HuH-7.5 (cell line): ENCODE measurements around the gene BABAM2.
"Not testable (repeated sequence)": the region's sequence is repeated elsewhere in the genome, so short reads cannot be mapped to it uniquely, and the experiment has no call there.

ENCODE experiments used
- DNase-seq: peaks from one replicate; pipeline ENCODE4 v3.0.0; 2011; ENCODE audit warnings: low spot score

BABAM2 gene

DNA sequence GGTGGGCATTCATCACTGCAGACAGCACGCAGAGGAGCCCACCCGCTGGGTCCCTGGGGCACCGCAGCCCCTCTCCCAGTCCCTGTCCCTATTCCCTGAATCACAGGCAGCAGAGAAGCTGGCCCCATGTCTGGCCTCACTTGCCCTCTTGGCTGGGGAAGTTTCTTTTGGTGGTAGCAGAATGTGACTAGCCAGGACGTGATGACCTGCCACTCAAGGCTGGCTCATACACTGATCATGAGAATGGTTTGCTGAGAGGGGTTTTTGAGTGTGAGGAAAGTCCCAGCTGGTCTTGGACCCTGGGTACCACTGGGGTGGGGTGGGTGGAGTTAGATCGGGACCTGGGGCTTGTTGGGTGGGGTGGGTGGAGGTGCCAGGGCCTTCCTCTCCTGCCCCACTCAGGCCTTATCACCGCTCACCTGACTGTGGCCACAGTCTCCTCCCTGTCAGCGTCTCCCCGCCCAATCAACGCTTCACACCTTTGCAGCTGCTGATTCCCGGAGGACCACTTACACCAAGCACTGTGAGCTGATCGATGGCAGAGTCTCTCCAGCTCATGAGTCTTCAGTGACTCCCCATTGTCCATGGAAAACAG lies 473.3 kb downstream of the BABAM2 start:
- no peak for DNase-seq

DNA sequence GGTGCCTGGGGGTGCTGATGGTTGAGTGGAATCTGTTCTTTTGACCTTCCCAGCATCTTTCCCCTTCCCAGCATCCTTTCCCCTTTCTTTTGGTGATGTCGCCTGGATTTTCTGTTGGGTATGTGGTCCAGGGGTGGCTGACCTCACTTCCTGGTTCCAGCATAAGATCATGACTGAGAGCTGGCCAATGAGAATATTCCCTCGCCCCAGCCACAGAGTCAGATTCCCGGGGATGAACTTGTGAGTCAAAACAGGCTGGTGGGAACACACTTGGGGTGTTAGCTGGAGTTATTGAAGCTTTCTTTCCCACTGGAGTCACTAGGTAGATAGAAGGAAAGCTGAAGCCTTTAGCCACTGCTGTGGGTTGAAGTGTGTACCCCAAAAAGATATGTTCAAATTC lies 474.1 kb downstream of the BABAM2 start:
- no peak for DNase-seq

DNA sequence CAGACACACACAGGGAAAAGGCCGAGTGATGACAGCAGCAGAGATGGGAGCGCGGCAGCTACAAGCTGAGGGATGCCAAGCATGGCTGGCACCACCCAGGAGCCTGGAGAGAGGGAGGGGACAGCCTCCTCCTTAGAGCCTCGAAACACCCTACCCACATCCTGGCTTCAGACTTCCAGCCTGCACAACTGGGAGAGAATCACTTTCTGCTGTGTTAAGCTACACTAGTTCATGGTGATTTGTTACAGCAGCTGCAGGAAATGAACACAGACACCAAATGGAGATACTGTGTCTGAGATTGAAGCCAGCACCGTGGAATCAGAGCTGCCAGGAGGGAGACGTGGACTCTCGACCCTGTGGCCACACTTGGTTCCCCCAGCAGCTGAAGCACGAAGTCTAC lies 474.6 kb downstream of the BABAM2 start:
- no peak for DNase-seq

DNA sequence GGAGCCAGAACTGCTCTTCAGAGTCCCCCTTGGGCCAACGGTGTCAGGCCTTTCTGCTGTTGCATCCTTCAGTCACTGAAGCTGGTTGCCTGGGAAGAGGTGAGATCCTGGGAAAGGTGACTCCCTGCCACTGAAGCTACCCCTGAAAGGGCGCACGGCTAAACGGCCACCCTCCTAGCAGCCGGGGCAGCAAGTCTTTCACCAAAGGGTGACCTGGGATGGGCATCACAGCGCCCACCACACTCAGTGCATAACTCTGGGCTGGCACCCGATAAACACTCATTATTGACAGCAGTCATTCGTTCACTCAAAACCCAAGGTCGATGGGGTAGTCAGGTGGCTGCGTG lies 475.6 kb downstream of the BABAM2 start:
- no peak for DNase-seq

DNA sequence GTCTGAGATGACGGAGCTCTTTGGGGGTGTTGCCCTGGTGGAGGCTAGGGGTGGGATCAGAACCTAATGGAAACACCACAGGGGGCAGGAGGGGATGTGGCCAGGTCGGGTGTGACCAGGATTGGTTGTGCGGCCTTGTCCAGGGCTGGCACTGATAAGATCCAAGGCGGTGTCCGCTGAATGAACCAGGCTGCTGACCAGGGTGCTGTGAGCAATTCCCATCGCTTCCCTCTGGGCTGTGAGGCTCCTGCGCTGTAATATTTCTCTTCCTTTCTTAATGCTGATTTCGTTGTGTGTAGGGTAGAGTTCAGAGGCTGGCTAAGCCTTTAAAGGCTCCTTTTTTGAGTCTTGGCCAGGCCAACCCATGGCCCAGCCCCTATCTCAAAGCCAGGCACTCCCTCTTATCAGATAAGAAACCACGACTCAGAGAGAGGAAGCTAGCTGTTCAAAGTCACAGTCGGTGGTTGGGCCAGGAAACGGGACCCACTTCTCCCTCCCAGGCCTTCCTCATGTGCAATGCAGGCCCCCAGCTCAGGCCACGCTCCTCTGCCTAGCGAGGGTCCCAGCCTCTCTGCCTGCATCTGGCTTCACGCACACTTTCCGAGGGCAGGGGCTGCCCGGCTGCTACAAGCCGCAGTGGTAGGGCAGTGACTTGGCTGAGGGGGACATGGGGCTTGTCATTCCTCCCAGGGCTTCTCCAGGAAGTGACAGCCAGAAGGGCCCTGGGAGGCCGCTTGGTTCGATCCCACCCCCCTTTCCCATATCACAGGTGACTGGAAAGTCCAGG lies 476.2 kb downstream of the BABAM2 start:
- no peak for DNase-seq

DNA sequence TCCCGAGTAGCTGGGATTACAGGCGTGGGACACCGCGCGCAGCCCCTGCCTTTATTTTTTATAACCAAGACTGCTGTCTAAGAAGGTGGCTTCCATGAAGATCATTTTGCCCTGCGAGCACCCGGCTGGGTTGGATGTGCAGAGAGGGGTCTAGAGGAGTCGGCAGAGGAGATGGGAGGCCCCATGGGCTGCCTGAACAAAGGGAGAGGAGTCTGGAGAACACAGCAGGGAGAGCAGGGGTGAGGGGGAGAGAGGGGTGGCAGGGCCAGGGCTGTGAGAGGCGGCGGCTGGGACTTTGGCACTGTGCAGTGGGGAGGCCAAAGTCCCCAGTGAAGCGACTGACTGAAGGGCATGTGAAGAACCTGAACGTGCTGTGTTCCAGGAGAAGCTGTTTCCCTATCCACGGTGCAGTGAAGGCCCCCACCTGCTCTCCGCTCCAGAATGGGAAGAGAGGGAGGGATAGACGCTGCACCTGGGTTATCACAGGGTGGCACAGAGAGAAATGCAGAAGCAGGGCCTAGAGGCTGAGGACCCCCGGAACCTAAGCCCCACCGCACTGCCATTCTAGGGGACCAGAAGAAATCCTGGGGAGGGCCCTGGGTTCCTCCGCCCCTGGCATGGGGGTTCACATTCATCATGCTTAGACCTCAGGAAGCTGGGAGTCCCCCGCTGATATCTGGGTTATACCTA lies 477.3 kb downstream of the BABAM2 start:
- no peak for DNase-seq

DNA sequence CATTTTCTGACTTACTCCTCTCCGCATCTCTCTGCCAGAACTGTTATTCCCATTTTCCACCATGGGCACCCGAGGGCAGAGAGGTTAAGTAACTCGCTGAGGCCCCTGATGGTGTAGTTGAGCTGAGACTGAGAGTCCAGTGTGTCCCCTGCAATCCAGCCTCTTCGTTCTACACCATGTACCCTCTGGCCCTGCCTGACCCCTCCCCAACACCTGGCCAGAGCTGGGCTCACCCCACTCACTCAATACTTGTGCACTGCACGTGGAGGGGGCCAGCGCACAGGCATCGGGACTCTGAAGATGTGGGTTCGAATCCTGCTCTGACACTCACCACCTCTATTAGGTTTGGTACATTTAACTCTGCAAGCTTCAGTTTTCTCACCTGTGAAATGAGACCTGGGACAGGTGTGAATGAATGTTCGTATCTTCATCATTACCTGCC lies 477.8 kb downstream of the BABAM2 start:
- no peak for DNase-seq

DNA sequence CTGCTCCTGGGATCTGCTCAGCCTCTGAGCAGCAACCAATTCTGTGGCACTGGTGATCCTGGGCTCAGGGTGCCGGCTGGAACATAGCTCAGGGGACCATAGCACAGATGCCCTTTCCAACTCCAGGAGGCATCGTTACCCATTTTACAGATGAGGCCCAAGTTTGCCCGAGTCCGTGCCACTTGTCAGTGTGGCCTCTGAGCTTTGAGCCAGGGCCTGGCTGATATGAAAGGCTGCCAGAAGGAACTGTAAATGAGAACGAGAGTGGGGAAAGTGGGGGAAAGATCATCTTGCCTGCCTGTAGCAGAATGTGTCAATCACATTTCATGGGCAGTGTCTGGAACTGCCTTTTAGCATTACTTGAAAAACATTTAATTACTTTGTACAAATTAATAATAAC lies 478.8 kb downstream of the BABAM2 start:
- no peak for DNase-seq

DNA sequence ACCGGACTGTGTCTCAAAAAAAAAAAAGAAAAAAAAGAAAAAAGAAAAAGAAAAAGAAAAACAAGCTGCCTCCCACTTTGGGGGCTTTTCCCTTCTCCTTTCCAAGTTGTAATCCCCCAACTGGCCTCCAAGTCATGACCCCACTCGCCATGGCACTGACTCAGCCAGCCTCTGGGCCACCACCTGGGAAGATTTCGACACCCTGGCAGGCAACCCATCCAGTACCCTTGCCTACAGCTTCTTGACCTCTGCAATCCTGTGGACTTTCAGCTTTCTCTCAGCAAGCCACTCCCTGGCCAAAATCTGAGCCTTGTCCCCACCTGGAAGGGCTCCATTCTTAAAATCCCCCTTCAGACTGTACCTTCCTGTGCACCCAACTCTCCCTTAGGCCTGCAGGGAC lies 479.8 kb downstream of the BABAM2 start:
- no peak for DNase-seq

DNA sequence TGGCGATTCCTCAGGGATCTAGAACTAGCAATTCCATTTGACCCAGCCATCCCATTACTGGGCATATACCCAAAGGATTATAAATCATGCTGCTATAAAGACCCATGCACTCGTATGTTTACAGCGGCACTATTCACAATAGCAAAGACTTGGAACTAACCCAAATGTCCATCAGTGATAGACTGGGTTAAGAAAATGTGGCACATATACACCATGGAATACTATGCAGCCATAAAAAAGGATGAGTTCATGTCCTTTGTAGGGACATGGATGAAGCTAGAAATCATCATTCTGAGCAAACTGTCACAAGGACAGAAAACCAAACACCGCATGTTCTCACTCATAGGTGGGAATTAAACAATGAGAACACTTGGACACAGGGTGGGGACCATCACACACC lies 481.2 kb downstream of the BABAM2 start:
- not testable (repeated sequence) for DNase-seq

DNA sequence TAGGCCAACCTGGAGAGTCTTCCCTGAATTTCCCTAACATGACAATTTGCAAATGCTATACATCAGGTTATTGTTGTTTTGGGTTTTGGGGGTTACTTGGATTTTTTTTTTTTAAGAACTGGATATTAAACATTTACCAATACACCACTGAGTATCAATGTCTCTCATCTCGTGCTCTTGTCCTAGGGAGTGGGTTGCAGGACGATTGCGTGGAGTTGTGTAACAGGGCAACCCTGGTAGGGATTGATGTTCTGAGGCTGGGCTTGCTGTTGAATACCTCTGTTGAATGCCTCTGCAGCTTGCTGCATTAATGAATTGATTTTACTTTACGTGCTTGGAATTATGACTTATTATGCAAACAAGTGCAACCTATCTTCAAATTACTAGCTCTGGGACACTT lies 483.3 kb downstream of the BABAM2 start:
- no peak for DNase-seq

DNA sequence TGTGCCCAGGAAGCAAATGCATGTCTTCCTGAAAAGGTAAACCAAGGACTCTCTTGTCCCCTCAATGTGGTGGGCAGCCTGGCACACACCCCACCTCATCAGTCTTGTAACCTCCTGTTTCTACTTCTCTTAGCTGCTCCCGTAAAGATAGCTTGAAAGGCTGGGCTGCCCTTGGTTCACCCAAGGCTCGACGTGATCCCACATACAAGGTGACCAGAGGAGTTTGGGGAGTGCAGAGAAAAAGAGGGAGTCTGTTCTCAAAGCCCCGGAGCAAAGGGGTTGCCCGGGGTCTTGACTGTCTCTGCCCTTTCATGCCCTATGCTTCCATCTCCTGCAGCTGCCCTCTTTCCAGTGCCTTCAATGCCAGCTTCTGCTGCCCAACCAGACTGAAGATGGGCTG lies 483.8 kb downstream of the BABAM2 start:
- no peak for DNase-seq

DNA sequence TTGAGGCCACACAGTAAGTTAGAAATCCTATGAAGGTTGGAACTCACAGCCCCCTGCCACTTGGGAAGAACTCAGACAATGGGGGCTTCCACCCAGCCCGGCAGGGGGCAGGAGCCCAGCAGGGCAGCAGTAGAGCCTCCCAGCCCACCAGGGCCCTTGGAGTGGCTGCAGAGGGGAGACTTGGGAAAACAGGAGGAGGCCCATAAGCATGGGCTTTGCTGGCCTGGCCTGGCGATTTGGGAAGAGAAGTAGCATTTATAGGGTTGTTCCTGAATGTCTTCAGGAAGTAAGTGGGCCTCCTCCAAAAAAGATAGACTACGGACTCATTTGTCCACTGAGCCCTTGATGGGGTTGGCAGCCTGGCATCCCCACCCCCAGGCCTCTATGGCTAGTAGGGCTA lies 484.7 kb downstream of the BABAM2 start:
- no peak for DNase-seq

DNA sequence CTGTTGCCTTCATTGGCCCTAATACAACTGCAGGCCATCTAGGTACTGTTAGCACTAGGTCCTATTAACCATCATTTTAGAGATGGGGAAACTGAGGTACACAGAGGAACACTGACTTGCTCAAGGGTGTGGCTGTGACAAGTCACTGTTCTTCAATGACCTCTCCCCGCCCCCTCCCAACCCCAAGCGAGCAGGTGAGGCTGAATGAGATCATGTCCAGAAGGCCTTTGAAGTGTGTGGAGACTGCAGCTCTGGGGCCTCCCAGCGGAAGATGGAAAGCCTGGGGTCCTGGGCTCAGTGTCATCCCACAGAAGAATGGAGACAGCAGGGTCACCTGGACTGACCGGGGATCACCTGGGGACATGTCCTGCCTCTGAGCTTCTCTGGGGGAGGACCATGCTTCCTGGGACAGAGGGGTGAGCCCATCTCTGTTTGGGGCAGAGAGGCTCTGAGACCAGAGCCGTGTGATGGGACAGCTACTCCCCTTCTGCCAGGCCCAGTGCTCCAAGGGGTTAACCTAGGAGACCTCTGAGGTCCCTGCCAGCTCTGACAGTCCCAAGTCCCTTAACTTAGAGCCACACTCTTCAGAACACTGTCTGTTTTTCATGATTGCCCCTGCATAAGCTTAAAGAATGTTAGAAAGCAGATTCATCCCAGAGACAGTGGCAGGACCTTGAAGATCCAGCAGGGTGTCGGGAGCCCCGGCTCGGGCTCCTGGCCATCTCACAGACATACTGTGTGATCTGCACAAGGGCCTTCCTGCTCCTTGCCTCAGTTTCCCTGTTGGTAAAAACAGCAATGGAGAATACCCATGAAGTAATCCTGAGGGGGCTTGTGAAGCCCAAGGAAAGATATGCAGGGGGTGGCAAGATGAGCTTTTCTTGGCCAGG lies 485.5 kb downstream of the BABAM2 start:
- DNase-seq: no peak

DNA sequence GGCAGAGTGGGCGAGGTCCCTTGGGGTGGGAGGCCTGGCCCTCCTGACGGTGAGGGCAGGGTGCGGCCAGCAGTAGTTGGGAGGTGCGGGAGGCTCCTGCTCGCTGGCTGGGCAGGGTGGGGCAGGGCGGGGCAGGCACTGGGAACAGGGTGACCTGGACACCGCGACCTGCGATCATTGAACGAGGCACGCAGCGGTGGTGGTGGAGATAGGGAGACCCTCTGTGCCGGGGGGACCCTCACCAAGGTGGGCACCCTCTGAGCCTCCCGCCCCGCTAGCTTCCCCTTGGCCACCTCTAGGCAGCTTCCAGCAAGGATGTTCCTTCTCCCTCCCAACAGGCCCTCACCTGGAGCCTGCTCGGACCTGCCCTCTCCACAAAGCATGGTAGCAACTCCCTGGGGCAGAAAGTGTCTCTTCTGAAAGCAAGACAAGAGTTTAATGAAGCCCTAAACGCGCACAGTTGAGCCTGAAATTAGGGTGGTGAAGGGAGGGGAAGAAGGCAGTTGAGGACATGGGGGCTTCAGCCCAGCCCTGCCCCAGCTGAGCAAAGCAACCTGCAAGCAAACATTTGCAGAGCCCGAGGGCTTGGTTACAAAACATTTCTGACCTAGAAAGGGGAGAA lies 486.8 kb downstream of the BABAM2 start:
- no peak for DNase-seq

DNA sequence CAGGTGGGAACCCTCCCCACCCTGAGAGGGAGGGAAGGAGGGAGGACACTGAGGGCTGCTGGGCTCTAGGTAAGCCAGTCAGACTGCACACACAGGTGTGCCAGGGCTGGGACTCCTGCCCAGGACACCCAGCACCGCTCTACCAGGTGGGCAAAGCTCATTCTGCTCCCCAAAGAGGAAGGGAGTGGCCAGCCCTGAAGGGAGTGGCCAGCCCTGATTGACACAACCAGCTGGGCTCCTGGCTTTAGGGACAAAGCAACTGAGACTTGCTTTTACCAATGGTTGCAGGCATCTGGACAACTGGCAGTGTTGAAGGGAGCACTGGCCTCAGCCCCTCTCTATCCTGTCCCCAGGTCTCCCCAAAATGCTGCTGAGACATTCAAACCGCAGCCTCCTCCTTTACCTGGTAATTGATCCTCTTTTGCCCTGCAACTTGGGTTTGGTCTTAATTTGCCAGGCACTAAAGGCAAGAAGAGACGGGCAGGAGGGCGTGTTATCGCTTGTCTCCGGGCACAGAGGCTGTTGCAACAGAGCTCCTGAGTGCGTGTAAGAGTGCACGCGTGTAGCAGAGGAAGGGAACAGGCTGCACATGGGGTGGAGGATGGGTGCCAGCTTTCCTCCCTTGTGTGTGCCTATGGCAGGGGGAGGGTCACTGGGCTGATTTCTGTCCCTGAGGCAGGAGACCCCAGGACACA lies 487.6 kb downstream of the BABAM2 start:
- no peak for DNase-seq

DNA sequence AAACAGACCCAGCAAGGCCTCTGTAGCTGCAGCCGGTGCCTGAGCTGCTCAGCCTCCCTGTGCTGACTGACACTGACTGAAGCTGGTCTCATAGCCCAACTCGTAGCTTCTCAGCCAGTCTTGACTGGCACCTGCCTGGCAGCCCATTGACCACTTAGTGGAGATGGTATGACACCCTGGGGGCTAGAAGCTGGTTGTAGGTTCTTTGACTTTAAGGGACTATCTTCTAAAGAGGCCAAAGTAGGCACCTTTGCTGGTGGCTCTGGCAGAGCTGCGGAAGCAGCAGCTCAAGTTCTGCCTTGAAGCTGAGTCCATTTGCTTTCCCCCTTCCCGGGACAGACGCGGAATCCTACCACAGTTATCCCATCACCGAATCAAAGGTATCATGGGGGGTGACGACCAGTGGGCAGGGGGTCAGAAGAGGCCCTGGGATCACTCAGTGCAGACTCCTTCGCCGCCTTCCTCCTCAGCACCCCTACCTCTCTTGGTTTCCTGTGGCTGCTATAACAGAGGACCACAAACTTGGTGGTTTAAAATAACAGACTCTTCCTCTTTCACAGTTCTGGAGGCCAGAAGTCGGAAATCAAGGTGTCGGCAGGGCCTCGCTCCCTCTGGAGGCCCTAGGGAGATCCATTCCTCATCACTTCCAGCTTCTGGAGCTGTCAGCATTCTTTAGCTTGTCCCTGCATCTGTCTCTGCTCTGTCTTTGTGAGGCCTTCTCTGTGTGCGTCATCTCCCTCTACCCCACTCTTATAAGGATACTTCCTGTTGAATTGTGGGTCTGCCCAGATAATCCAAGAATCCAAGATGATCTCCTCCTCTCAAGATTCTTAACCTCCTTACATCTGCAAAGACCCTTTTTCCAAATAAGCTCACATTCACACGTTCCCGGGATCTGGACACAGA lies 488.4 kb downstream of the BABAM2 start:
- no peak for DNase-seq

DNA sequence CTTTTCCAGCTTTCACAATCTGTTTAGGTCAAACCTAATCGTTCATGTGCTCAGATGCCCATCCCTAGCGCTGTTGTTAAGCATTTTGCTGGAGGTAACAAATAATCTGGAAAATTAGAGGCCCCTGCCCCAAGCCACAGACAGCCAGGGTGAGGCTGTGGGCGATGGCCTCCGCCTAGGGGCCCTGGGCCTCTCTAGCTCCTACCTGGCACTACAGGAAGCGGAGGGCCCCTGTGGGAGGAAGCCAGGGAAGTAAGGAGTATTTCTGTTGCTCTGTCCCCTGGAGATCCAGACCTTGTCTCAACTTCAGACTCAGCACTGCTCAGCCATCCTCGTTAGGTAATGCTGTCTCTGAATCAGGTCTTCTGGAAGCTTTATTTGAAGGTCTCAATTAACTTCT lies 489.7 kb downstream of the BABAM2 start:
- DNase-seq: no peak

DNA sequence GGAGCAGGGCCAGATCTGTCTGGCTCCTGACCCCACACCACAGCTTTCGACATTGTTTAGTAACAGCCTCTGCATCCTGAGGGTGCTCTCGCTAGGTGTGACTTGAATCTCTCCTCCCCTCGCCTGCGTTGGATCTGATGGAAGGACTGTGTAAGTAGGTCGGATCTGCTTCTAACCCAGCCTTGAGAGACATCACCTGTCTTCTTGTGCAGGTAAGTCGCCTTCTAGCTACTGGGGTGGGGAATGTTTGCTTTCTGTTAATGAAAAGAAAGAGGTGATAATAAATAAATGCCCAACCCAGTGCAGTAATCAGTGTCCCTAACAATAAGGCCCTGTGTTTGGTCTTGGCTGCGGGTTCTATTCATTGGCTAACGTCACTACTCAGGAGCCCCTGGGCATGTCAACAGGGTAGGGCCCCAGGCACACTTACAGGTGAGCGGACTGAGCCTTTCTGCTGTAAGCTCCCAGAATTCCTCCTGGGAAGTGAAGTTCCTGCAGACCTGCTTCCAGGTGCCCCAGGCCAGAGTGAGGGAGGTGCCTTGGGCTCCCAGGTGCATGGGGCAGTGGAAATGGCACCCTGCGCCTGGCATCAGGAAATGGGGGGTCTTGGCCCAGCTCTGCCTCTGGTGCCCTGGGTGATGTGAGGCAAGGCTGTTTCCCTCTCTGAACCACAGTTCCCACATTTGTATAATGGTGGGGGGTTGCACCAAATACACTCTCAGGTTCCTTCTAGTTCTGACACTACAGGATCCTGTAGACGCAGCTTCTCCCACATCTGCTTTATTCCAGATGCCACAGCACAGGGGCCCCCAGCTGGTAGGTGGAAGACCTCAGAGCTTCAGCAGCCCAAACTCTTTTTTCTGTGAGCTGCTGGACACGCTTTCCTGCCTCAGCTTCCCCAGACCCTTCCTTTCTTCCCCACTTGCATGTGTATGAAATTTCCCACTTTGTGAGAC lies 491.0 kb downstream of the BABAM2 start:
- DNase-seq: no peak
